Brain microvascular endothelial cell (primary cell): Measurements from ENCODE around the gene FANCD2OS.
"Not testable (repeated sequence)": the region's sequence is repeated elsewhere in the genome, so short reads cannot be mapped to it uniquely, and the experiment has no call there.

Source experiments
- DNase-seq: peaks from one replicate; pipeline ENCODE4 v3.0.0-alpha.2; 2020
- H3K27ac ChIP-seq: fragments of 250-450 bp; sonication (Bioruptor Pico); 2 replicates; pipeline ENCODE4 v1.5.1; 2020; ENCODE audit warnings: mild to moderate bottlenecking, moderate library complexity
- H3K27me3 ChIP-seq: fragments of 250-450 bp; sonication (Bioruptor Pico); replicated peaks from 2 replicates; pipeline ENCODE4 v1.5.1; 2020; ENCODE audit warnings: mild to moderate bottlenecking
- H3K36me3 ChIP-seq: fragments of 250-450 bp; sonication (Bioruptor Pico); replicated peaks from 2 replicates; pipeline ENCODE4 v1.5.1; 2020; ENCODE audit warnings: mild to moderate bottlenecking
- H3K4me3 ChIP-seq: 2 replicates; pipeline ENCODE4 v1.5.1; 2011; ENCODE audit warnings: low read depth, mild to moderate bottlenecking, control low read depth, low read length, moderate library complexity
- in situ Hi-C: cut with HindIII; loops from 2 replicates; pipeline ENCODE4 v1.10.0; 2017; ENCODE audit warnings: low sequenced_read_pairs, low pct_ligation_motif_present
- TF ChIP-seq, protein P1 (sequence below): IDR thresholded peaks from 2 replicates; pipeline ENCODE4 v1.5.1; 2011; ENCODE audit warnings: low read depth, mild to moderate bottlenecking, moderate library complexity, low read length, control low read depth, inconsistent platforms; ENCODE audit errors: missing control alignments

FANCD2OS gene

DNA sequence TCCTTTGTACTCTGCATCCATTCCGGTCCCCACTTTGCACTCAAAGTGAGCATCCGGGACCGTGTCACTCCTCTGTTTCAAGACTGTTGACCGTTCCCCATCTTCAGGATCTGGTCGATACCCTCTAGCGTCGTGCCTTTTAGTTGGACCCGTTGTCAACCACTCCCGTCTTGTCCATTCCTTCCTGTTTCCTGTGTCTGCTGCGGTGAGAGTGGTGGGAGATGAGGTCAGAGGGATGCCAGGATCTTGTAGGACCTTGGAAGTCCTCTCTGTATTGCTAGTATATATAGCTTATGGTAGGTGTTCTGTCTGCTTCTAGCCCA lies 8.0 kb upstream of the FANCD2OS start:
- peaks cover 2% of the 10 kb centered on the region for H3K36me3 ChIP-seq
- in situ Hi-C loops, result no loop called here
- H3K27ac ChIP-seq, result peak overlapping the region; percentile 68
- TF ChIP-seq, protein P1, sequence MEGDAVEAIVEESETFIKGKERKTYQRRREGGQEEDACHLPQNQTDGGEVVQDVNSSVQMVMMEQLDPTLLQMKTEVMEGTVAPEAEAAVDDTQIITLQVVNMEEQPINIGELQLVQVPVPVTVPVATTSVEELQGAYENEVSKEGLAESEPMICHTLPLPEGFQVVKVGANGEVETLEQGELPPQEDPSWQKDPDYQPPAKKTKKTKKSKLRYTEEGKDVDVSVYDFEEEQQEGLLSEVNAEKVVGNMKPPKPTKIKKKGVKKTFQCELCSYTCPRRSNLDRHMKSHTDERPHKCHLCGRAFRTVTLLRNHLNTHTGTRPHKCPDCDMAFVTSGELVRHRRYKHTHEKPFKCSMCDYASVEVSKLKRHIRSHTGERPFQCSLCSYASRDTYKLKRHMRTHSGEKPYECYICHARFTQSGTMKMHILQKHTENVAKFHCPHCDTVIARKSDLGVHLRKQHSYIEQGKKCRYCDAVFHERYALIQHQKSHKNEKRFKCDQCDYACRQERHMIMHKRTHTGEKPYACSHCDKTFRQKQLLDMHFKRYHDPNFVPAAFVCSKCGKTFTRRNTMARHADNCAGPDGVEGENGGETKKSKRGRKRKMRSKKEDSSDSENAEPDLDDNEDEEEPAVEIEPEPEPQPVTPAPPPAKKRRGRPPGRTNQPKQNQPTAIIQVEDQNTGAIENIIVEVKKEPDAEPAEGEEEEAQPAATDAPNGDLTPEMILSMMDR, result peak; percentile 6
- DNase-seq, result peak; percentile 53
- H3K27me3 ChIP-seq, result no peaks in the 10 kb centered on the region
- H3K4me3 ChIP-seq, result peak overlapping the region; percentile 99

DNA sequence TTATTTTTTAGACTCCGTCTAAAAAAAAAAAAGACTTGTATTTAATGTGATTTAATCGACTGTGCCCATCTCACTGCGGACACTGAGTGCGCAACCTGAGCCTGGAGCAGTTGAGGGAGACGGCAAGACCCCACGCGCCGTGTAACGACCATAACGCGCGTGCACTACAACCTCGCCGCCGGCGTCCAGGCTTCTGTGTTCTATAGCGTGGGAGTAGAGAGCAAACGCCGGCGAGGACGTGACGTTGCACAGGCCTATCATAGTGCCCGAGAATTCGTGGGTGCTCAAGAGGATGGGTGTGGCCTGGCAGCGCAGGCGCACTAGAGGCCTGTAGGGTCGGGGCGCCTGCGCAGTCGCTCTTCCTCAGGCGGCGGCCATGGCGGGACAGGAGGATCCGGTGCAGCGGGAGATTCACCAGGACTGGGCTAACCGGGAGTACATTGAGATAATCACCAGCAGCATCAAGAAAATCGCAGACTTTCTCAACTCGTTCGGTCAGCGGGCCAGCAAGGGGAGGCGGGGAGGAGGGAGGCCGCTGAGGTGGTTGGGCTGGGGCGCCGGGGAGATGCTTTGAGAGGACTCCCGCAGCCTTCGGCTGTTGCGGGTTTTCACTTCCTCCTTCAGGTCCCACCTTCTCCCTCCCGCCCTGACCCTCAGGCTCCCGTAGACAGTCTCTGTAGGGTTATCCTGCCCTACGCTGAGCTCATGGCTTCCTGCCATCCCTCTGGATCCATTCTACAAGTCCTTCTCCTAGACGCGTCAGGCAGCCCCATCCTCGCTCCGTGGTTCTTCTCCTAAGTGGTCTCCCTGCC lies 7.5 kb upstream of the FANCD2OS start, which contains the start of gene BRK1:
TSS of gene BRK1 (plus strand) at position 350 of the 812 bp plus-strand sequence. CDS start at position 377, 27 bp downstream.
- peak; percentile 95 for DNase-seq
- TF ChIP-seq, protein P1, result no peak
- in situ Hi-C loops, result no loop called here

DNA sequence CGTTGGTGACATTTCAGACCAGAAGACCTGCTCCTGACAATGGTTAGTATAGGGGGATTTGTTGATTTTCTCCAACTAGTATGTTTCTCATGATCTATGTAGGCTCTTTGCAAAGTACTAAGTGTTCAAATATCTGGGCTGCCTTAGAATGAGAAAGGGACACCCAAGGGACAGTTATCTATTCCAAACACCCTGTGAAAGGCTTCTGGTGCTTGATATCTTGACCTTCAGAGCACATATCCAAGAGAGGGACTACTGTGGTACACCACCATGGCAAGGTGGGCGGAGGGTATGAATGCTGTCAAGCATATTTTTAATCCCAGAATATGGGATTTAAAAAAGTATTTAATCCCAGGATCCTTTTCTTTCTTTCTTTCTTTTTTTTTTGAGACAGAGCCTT lies 1.1 kb downstream of the FANCD2OS start:
- Histone ChIP-seq H3K27me3 (no peaks in the 10 kb centered on the region), H3K4me3 (no peak overlapping the region), H3K36me3 (no peaks in the 10 kb centered on the region), H3K27ac (no peak overlapping the region)
- no peak for DNase-seq
- TF ChIP-seq, protein P1, result no peak
- in situ Hi-C loops, result no loop called here

More for the DNA sequence above, 7.5 kb upstream of the FANCD2OS start, which contains the start of gene BRK1:
- Histone ChIP-seq H3K36me3 (no peaks in the 10 kb centered on the region), H3K27ac (peak within 1 kb of the TSS; percentile 68), H3K27me3 (no peaks in the 10 kb centered on the region), H3K4me3 (peak within 1 kb of the TSS; percentile 99)

DNA sequence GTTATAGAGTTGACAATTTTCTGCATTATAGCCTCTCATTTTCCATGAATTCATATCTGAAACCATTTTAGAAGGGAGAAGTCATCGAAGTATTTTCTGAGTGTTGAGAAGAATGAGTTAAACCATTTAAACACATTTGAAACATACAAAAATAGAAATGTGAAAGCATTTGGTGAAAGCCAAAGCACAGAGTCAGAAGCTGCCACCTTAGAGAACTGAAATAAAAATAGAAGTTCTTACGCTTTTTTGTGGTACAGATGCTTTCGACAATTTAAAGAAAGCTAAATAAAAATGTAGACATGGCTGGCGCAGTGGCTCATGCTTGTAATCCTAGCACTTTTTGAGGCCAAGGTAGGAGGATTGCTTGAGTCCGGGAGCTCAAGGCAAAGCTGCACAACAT lies 9.0 kb downstream of the FANCD2OS start:
- TF ChIP-seq, protein P1, result no peak

DNA sequence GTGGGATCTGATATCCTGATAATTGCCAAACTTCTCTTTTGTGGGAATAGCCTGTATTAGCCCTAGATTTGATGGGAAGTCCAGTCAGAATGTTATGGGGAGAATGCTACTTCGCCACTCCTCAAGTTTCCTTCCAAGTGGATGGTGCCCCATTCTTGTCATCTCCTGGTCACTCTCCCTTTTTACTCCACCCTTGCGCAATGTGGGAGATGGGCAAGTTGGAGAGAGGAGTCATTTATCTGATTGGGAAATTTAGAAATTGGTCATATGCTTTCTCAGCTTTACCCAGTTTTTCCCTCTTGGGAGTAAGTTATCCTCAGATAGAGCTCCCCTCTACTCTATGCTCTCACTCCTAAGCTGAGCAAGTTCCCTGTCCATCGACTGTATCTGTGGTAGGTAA lies 14.4 kb downstream of the FANCD2OS start:
- Histone ChIP-seq H3K27me3 (no peaks in the 10 kb centered on the region), H3K27ac (no peak overlapping the region), H3K36me3 (no peaks in the 10 kb centered on the region), H3K4me3 (no peak overlapping the region)
- DNase-seq, result no peak
- TF ChIP-seq, protein P1, result no peak
- in situ Hi-C loops, result no loop called here

More for the DNA sequence above, 9.0 kb downstream of the FANCD2OS start:
- Histone ChIP-seq H3K27ac (no peak overlapping the region), H3K4me3 (no peak overlapping the region), H3K36me3 (no peaks in the 10 kb centered on the region), H3K27me3 (no peaks in the 10 kb centered on the region)
- DNase-seq, result no peak
- in situ Hi-C loops, result no loop called here

DNA sequence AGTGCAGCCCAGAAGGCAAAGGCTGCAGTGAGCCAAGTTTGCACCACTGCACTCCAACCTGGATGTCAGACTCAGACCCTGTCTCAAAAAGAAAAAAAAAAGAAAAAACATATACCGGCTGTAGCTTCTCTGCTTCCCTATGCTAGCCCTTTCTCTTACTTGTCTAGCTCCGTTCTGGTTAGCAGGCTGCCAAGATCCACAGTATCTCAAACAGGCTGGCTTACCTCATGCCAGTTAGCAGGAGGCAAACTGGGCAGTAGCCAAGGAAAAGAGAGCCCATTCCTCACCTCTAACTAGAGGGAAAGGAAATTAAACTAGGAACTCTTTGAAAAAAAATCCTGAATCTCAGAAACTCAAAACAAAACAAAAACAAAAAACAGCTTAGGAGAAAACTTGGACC lies 16.7 kb downstream of the FANCD2OS start:
- H3K4me3 ChIP-seq, H3K27ac ChIP-seq, DNase-seq, in situ Hi-C loops, H3K27me3 ChIP-seq, H3K36me3 ChIP-seq: not testable (repeated sequence)

DNA sequence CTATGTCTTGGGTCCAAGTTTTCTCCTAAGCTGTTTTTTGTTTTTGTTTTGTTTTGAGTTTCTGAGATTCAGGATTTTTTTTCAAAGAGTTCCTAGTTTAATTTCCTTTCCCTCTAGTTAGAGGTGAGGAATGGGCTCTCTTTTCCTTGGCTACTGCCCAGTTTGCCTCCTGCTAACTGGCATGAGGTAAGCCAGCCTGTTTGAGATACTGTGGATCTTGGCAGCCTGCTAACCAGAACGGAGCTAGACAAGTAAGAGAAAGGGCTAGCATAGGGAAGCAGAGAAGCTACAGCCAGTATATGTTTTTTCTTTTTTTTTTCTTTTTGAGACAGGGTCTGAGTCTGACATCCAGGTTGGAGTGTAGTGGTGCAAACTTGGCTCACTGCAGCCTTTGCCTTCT lies 17.3 kb downstream of the FANCD2OS start:
- H3K36me3 ChIP-seq, DNase-seq, H3K27me3 ChIP-seq, in situ Hi-C loops, H3K4me3 ChIP-seq, H3K27ac ChIP-seq: not testable (repeated sequence)
